Measurements from ENCODE around the gene C1S. TPM values are rescaled to one million over a fixed set of nuclear protein-coding genes. Genes with fewer than 3 reads are reported as not detected.
"Not testable (repeated sequence)": the region's sequence is repeated elsewhere in the genome, so short reads cannot be mapped to it uniquely, and the experiment has no call there.

C1S gene
- total RNA-seq, 2 experiments from 2014 or later = 1.3 TPM

DNA sequence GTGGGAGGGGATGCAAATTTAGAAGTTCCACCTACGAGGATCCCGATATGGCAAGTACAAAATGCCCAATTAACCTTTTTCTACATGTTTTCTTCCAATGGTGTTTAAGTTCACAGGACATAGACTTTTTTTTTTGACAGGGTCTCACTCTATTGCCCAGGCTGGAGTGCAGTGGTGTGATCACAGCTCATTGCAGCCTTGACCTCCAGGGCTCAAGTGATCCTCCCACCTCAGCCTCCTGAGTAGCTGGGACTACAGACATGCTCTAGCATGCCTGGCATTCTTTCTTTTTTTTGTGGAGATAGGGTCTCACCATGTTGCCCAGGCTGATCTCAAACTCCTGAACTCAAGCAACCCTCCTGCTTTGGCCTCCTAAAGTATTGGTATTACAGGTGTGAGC is 4.8 kb upstream of the C1S start:
- not testable (repeated sequence) for H3K27ac Mint-ChIP-seq; H3K4me1 Mint-ChIP-seq; H3K4me3 Mint-ChIP-seq; ATAC-seq (ENCODE audit: low read depth); H3K9me3 Mint-ChIP-seq; H3K36me3 Mint-ChIP-seq; DNase-seq
- POLR2A ChIA-PET = interaction anchor here (1.2 kb wide), 1 partner anchor 52 kb away, joined by 3 read pairs; no protein-coding TSS in a partner anchor
- H3K27me3 Mint-ChIP-seq = peaks cover 61% of the 10 kb centered on the region

DNA sequence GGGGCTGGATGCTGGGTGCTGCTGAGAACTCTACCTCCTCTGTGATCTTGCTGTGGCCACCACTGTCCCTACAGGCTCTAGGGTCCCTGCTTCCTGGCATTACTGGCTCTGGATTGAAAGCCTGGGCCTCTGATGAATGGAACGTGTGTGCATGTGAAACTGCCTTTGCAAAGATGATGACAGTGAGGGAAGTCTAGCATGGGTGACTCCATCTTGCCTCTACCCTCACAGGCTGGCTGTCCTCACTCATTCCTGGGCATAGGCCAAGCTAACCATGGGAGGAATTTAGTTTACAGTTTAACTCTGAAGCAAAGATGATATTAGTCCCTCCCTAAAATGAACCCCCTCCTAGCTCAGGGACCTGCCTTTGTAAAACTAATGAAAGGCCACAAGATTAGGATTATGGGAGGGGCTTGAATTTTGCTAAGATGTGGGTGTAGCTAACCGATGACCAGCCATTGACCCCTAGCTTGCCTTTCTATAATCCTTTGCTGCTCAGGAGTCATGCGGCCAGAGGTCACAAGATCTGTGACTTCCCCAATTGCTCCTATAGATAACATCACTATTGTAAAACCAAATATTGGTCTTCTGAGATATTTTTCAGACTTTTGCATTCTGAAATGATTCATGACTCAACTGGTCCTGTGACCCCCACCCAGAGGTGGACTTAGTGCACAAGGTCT is 2.2 kb upstream of the C1S start:
- POLR2A ChIA-PET = no interaction called here
- no peaks in the 10 kb centered on the region for H3K4me1 Mint-ChIP-seq
- H3K36me3 Mint-ChIP-seq = no peaks in the 10 kb centered on the region
- DNase-seq = no peak
- peaks cover 42% of the 10 kb centered on the region for H3K27me3 Mint-ChIP-seq
- no peaks in the 10 kb centered on the region for H3K9me3 Mint-ChIP-seq
- ATAC-seq (ENCODE audit: low read depth) = no peak
- no peak overlapping the region for H3K27ac Mint-ChIP-seq
- H3K4me3 Mint-ChIP-seq = no peak overlapping the region

DNA sequence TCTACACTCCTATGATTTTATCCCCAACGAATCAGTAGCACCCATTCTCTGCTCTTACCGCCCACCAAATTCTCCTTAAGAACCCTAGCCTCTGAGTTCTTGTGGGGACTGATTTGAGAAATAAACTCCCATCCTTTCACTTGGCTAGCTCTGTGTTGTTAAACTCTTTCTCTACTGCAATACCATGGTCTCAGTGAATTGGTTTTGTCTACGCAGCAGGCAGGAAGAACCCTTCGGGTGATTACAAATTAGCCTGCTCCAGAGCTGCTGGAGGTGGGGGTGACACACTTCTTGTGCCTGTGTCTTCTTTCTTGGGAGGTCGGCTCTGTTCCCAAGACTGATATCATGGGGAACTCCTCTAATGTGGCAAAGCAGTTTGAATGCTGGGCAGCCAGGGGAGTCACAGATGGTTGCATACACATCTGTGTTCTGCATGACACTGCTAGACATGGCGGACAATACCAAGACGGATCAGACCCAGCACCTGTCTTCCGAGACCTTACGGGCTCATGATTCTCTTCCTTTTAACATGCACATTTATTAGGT is 1.6 kb upstream of the C1S start:
- H3K27ac Mint-ChIP-seq = no peak overlapping the region
- H3K27me3 Mint-ChIP-seq = peaks cover 43% of the 10 kb centered on the region
- no peak for DNase-seq
- ATAC-seq (ENCODE audit: low read depth) = no peak
- H3K36me3 Mint-ChIP-seq = no peaks in the 10 kb centered on the region
- POLR2A ChIA-PET = interaction anchor here (0.6 kb wide), 1 partner anchor 221 kb away, joined by 6 read pairs; no protein-coding TSS in a partner anchor
- H3K4me1 Mint-ChIP-seq = no peaks in the 10 kb centered on the region
- H3K9me3 Mint-ChIP-seq = no peaks in the 10 kb centered on the region
- H3K4me3 Mint-ChIP-seq = no peak overlapping the region

DNA sequence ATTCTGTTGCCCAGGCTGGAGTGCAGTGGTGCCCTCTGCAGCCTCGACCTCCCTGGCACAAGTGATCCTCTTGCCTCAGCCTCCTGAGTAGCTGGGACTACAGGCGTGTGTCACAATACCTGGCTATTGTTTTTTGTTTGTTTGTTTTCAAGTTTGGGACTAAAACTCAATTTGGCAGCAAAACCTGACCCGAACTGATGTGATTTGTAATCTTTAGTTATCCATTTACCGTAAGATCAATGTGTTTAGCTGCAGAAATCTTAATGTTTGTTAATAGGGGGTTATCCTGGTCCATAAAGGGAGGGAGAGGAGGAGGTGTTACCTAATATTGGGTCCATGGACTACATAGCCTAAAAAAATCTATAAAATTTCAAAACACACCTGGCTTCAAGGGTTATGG is 738 bp upstream of the C1S start:
- no peak overlapping the region for H3K27ac Mint-ChIP-seq
- no peak overlapping the region for H3K4me3 Mint-ChIP-seq
- H3K9me3 Mint-ChIP-seq = no peaks in the 10 kb centered on the region
- no peaks in the 10 kb centered on the region for H3K4me1 Mint-ChIP-seq
- peaks cover 41% of the 10 kb centered on the region for H3K27me3 Mint-ChIP-seq
- no peaks in the 10 kb centered on the region for H3K36me3 Mint-ChIP-seq
- no peak for ATAC-seq (ENCODE audit: low read depth)
- DNase-seq = no peak
- POLR2A ChIA-PET = no interaction called here

DNA sequence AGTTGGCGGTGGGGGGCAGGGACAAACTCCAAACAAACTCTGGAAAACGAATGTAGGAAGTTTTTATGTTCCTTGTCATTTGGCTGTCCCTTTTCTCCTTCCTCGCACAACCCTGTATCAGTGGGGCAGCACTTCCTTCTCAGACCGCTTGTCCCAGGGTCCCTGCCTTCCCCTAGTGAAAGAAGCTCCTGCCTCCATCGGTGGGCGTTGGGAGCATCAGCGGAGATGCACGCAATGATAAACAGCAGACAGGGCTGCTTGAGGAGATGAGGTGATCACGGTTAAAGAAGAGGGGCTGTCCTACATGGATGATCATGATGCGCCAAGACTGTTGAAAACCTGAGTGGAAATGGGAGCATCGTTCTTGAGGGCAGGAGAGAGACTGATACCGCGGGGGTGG is 620 bp downstream of the C1S start:
- no peaks in the 10 kb centered on the region for H3K9me3 Mint-ChIP-seq
- no peaks in the 10 kb centered on the region for H3K4me1 Mint-ChIP-seq
- peaks cover 34% of the 10 kb centered on the region for H3K27me3 Mint-ChIP-seq
- H3K36me3 Mint-ChIP-seq = no peaks in the 10 kb centered on the region
- no peak for DNase-seq
- H3K4me3 Mint-ChIP-seq = no peak overlapping the region
- no peak for ATAC-seq (ENCODE audit: low read depth)
- POLR2A ChIA-PET = no interaction called here
- no peak overlapping the region for H3K27ac Mint-ChIP-seq

DNA sequence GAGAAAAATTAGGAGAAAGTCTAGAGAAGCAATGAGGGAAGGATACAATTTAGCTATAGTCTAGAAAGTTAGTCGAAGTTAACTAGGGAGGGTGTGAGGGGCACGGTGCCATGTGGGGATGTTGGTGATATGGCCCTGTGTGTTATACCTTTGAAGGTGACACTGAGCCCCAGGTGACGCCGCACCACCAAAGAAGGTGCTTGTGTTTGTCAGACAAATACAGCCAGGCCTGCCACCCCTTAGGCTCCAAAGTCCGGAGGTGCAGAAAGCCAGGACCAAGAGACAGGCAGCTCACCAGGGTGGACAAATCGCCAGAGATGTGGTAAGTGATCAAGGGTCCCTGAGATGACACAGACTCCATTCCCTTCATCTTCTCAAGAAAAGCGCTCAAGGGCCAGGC is 1.1 kb downstream of the C1S start:
- POLR2A ChIA-PET = no interaction called here
- H3K9me3 Mint-ChIP-seq = no peaks in the 10 kb centered on the region
- no peaks in the 10 kb centered on the region for H3K4me1 Mint-ChIP-seq
- DNase-seq = no peak
- no peaks in the 10 kb centered on the region for H3K36me3 Mint-ChIP-seq
- H3K27me3 Mint-ChIP-seq = peaks cover 31% of the 10 kb centered on the region
- H3K4me3 Mint-ChIP-seq = no peak overlapping the region
- no peak overlapping the region for H3K27ac Mint-ChIP-seq
- ATAC-seq (ENCODE audit: low read depth) = no peak

DNA sequence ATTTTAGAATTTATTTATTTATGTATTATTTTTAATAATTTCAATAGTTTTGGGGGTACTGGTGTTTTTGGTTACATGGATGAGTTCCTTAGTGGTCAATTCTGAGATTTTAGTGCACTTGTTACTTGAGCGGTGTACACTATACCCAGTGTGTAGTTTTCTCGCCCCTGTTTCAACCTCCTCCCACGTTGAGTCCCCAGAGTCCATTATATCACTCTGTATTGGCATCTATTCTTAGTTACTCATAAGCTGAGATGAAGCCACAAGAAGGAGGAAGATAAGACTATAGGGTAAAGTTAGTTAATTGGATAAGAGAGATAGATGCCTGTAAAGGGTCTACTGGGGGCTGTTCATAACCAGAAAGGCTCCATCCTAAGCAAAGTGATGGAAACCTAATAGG is 4.0 kb downstream of the C1S start:
- H3K4me3 Mint-ChIP-seq = no peak overlapping the region
- POLR2A ChIA-PET = no interaction called here

DNA sequence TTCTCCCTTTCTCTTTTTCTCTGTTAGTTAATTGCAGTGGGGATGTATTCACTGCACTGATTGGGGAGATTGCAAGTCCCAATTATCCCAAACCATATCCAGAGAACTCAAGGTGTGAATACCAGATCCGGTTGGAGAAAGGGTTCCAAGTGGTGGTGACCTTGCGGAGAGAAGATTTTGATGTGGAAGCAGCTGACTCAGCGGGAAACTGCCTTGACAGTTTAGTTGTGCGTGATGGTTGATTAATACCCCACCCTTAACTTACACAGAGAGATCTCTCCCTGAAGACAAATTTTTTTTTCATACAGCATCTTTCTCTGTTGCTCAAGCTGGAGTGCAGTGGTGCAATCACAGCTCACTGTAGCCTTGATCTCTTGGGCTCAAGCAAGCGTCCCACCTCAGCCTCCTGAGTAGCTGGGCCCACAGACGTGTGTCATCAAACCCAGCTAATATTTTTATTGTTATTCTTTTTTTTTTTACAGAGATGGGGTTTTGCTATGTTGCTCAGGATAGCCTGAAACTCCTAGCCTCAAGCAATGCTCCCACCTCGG is 4.6 kb downstream of the C1S start:
- peaks cover 16% of the 10 kb centered on the region for H3K27me3 Mint-ChIP-seq
- H3K4me1 Mint-ChIP-seq = no peaks in the 10 kb centered on the region
- H3K36me3 Mint-ChIP-seq = no peaks in the 10 kb centered on the region
- DNase-seq (no peak), ATAC-seq (ENCODE audit: low read depth) (no peak)
- no peak overlapping the region for H3K27ac Mint-ChIP-seq
- POLR2A ChIA-PET = no interaction called here
- no peak overlapping the region for H3K4me3 Mint-ChIP-seq
- H3K9me3 Mint-ChIP-seq = no peaks in the 10 kb centered on the region

More for the DNA sequence above, 4.0 kb downstream of the C1S start:
- no peak overlapping the region for H3K27ac Mint-ChIP-seq
- H3K9me3 Mint-ChIP-seq = no peaks in the 10 kb centered on the region
- no peak for ATAC-seq (ENCODE audit: low read depth)
- peaks cover 19% of the 10 kb centered on the region for H3K27me3 Mint-ChIP-seq
- no peak for DNase-seq
- H3K4me1 Mint-ChIP-seq = no peaks in the 10 kb centered on the region
- no peaks in the 10 kb centered on the region for H3K36me3 Mint-ChIP-seq

DNA sequence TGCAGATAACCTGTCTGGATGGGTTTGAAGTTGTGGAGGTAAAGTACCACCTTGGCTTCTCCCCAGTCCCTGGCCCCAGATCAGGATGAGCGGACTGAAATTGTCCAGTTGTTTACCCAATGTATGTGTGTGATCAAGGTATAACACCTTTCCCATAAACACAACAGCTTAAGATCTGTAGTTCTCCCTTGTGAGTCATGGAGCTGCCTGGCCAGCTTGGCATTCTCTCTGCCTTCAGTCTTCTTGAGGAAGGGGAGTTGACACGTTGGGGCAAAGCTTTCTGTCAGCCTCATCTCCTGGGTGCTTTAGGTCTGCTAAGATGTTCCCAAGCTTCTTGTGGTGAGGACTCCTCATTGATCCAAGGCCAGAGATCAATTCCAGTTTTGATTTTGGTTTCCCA is 6.1 kb downstream of the C1S start:
- ATAC-seq (ENCODE audit: low read depth) = no peak
- Mint-ChIP-seq H3K27ac (no peak overlapping the region), H3K9me3 (no peaks in the 10 kb centered on the region), H3K4me1 (no peaks in the 10 kb centered on the region), H3K36me3 (no peaks in the 10 kb centered on the region), H3K27me3 (peaks cover 11% of the 10 kb centered on the region), H3K4me3 (no peak overlapping the region)
- no peak for DNase-seq
- POLR2A ChIA-PET = no interaction called here

DNA sequence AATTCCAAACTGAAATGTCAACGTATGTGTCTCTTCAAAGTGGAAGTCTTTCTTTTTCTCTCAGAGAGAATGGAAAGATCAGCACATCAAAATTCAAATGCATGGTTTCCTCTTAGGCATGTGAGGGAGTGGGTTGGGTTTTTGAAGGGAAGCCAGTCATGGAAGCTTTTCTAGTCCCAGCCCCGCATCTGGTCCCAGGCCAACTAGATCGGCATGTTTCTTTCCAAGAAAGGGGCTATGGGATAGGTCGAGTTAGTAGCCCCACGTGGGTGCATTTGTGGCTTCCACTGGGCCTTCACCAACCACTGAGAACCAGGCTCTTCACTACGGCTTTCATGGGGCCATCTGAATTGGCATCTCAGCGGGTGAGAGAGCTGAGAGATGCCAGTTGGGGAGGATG is 6.6 kb downstream of the C1S start:
- DNase-seq (no peak), ATAC-seq (ENCODE audit: low read depth) (no peak)
- H3K4me1 Mint-ChIP-seq = no peaks in the 10 kb centered on the region

DNA sequence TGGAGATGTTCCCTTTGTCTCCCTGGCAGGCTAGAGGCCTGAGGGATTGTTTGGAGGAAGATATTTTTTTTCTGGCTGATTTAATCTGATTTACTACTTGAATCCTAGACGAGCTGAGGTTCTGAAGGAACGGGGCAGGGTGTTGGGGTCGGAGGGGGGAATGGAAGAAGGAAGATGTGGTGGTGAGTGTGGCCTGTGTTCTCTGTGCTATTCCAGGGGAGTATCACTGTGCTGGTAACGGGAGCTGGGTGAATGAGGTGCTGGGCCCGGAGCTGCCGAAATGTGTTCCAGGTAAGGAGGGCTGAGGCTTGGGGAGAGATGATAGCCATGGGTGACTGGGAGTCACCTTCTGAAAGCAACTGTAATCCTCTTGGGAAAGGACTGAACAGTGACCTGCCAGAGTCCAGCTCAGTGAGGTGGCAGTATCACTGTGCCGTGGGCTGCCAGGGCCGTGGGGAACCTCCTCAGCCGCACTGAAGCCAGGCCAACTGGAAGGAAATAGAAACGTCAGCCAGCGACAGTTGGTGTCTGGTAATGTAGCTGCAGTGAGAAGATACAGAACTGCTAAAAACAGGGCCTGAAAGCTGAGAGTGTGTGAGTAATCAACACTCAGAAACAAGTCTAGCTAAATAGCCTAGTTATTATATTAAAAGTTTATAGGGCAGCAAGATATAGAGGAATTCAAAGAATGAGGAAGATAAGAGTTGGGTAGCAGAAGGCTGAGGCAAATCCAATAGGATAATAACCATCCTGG is 7.9 kb downstream of the C1S start:
- H3K4me1 Mint-ChIP-seq = no peaks in the 10 kb centered on the region
- no peaks in the 10 kb centered on the region for H3K9me3 Mint-ChIP-seq
- POLR2A ChIA-PET = no interaction called here
- H3K27me3 Mint-ChIP-seq = peaks cover 18% of the 10 kb centered on the region
- ATAC-seq (ENCODE audit: low read depth) (no peak), DNase-seq (no peak)
- H3K27ac Mint-ChIP-seq = no peak overlapping the region
- H3K4me3 Mint-ChIP-seq = no peak overlapping the region
- H3K36me3 Mint-ChIP-seq = no peaks in the 10 kb centered on the region

More for the DNA sequence above, 6.6 kb downstream of the C1S start:
- Mint-ChIP-seq H3K36me3 (no peaks in the 10 kb centered on the region), H3K27me3 (peaks cover 13% of the 10 kb centered on the region), H3K27ac (no peak overlapping the region), H3K9me3 (no peaks in the 10 kb centered on the region), H3K4me3 (no peak overlapping the region)
- POLR2A ChIA-PET = no interaction called here

DNA sequence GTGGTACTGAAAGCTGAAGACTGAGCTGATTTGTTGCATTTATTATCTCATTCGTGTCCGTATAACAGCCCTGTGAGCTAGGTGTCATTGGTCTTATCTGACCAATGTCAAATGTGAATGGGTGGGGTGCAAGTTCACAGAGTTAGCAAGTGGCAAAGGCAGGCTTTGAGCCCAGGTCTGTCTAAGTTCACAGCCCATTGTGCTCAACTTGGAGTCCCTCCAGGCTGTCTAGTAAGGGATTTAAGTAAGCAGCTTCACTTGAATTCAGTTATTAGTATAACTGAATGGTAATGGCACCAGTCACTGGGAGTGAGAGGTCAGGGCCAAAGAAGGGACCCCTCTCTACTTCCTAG is 8.5 kb downstream of the C1S start:
- no peak for DNase-seq
- no peaks in the 10 kb centered on the region for H3K36me3 Mint-ChIP-seq
- no peaks in the 10 kb centered on the region for H3K4me1 Mint-ChIP-seq
- H3K4me3 Mint-ChIP-seq = no peak overlapping the region
- no peak for ATAC-seq (ENCODE audit: low read depth)
- POLR2A ChIA-PET = no interaction called here
- H3K27ac Mint-ChIP-seq = no peak overlapping the region
- no peaks in the 10 kb centered on the region for H3K9me3 Mint-ChIP-seq
- peaks cover 19% of the 10 kb centered on the region for H3K27me3 Mint-ChIP-seq

DNA sequence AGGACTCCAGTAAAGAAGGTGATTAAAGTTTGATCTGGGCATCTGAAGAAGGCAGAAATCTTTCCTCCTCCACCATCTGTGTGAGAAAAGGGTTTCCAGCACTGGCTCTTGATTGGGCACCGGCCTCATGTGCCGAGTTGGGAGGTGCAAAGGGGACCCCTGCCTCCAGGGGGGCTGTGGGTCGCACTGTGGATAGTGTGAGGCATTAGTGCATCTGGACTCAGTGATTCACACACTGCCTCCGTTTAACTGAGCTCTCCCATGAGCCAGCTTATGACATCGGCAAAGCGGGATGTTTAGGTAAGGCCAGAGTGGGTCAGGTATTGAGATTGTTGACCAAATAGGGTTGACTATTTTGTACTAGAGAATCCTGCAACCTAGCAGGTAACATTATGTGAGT is 8.9 kb downstream of the C1S start:
- DNase-seq (no peak), ATAC-seq (ENCODE audit: low read depth) (no peak)
- H3K9me3 Mint-ChIP-seq = no peaks in the 10 kb centered on the region
- no peak overlapping the region for H3K27ac Mint-ChIP-seq
- POLR2A ChIA-PET = no interaction called here
- H3K27me3 Mint-ChIP-seq = peaks cover 22% of the 10 kb centered on the region
- H3K36me3 Mint-ChIP-seq = no peaks in the 10 kb centered on the region
- H3K4me3 Mint-ChIP-seq = no peak overlapping the region
- no peaks in the 10 kb centered on the region for H3K4me1 Mint-ChIP-seq

DNA sequence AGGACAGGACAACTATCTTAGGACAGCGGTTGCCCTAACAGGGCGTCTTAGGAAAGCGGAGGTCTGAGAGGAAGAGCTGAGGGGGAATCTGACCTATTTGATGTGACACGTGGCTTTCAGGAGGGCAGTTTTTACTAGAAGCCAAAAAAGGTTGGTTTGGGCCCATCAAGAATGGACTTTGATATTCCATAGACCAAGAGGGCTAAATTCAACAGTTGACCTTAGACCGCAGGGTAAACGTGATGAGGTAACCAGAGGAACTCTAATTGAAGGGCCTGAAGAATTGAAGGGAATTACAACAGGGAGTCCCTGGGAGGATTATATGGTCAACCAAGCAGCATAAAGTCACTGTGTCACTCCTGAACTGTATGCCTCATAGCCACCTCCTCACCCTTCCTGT is 11.5 kb downstream of the C1S start:
- no peak overlapping the region for H3K27ac Mint-ChIP-seq
- H3K4me3 Mint-ChIP-seq = no peak overlapping the region
- ATAC-seq (ENCODE audit: low read depth) = no peak

More for the DNA sequence above, 11.5 kb downstream of the C1S start:
- peaks cover 27% of the 10 kb centered on the region for H3K27me3 Mint-ChIP-seq
- no peak for DNase-seq
- no peaks in the 10 kb centered on the region for H3K36me3 Mint-ChIP-seq
- H3K4me1 Mint-ChIP-seq = peaks cover 7% of the 10 kb centered on the region
- POLR2A ChIA-PET = no interaction called here
- no peaks in the 10 kb centered on the region for H3K9me3 Mint-ChIP-seq
